NCI-H146 treated with DMSO at 0.1 percent for 48 hours (cell line): ENCODE results near the gene GNAS-AS1.

Source experiments
- DNase-seq: peaks from one replicate; lab custom pipeline; 2025; ENCODE audit not compliant: unreplicated experiment; lab: John Stamatoyannopoulos, UW

Gene GNAS-AS1

DNA sequence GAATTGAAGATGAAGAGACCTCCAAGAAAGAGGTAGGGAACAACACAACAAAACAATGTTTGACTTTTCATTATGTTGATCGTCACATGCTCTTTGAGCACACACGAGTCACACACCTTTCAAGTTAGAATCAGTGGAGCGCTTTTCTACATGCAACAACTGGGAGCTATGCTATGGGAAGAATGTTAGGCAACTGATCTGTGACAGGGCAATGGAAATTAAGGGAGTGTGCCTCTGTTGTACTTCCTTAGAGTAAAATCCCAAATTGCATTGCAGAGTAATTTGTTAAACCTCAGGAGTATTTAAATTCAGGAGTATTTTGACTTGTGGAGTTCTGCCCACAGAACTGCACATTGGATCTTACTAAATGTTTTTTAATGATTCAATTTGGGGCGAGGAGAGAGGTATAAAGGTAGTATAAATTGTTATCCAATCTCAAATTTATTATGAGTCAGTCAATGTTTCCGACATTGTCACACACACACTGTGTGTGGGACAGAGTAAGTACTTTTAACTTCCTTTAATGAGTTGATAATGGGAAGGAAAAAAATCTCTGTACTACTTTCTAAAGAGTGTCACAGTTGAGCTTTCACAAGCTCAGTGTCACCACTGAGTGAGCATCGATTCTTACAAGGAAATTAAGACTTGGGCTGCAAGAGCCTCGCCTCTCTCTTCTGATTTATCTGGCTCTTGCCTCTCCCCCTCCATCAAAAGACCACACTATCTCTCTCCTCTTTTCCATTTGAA lies 12.5 kb upstream of the GNAS-AS1 start:
- no peak for DNase-seq

DNA sequence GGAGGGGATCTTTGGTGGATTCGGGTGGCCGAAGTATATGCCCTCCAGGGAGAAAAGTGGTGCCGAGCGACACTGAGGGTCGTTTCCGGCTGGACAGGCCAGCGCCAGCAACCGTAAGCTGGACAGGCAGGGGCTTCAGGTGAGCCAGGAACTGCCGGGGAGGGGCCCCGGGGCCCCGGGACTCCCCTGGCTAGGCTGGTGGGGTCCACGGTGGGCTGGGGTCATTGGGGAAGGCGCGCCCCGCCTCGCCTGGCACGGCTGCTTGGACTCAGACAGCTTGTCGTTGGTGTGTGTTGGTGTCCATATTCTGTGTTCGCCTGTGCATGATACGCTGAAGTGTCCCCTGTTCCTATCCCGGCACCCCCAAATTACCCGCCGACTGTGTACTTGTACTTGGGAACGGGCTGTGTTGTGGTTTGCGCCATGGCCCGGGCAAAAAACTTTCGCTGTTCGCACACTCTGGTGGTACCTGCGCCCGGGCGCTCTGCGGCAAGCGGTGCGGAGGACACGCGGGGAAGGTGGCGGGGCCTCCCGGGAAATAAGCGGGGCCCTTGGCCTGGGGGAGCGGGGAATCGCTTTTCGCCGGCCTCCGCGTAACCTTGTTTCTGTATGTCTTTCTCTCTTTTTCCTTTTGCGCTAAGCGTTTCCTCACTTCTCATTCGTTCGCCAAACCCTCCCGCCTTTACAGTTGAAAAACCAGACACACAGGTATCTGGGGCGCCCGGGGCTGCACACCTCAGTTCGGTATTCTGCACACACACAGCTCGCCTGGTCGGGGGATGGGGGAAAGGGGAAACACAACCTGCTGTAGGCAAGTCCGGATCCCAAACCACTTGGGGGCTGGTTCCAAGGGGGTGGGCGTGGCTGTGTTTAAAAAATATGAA lies 5.0 kb upstream of the GNAS-AS1 start:
- no peak for DNase-seq

DNA sequence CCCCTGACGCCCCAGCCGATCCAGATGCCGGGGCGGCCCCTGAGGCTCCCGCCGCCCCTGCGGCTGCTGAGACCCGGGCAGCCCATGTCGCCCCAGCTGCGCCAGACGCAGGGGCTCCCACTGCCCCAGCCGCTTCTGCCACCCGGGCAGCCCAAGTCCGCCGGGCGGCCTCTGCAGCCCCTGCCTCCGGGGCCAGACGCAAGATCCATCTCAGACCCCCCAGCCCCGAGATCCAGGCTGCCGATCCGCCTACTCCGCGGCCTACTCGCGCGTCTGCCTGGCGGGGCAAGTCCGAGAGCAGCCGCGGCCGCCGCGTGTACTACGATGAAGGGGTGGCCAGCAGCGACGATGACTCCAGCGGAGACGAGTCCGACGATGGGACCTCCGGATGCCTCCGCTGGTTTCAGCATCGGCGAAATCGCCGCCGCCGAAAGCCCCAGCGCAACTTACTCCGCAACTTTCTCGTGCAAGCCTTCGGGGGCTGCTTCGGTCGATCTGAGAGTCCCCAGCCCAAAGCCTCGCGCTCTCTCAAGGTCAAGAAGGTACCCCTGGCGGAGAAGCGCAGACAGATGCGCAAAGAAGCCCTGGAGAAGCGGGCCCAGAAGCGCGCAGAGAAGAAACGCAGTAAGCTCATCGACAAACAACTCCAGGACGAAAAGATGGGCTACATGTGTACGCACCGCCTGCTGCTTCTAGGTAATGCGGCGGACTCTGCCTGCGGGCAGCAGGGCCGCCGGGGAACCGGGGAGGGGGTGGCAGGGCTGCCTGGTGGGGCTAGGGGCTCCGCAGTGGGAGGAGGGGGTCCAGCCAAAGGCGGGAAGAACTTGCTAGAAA lies 4.2 kb upstream of the GNAS-AS1 start:
- DNase-seq: no peak

DNA sequence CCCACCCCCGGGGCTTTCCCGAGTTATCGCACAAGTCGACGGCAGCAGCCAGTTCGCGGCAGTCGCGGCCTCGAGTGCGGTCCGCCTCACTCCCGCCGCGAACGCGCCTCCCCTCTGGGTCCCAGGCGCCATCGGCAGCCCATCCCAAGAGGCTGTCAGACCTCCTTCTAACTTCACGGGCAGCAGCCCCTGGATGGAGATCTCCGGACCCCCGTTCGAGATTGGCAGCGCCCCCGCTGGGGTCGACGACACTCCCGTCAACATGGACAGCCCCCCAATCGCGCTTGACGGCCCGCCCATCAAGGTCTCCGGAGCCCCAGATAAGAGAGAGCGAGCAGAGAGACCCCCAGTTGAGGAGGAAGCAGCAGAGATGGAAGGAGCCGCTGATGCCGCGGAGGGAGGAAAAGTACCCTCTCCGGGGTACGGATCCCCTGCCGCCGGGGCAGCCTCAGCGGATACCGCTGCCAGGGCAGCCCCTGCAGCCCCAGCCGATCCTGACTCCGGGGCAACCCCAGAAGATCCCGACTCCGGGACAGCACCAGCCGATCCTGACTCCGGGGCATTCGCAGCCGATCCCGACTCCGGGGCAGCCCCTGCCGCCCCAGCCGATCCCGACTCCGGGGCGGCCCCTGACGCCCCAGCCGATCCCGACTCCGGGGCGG lies 3.4 kb upstream of the GNAS-AS1 start:
- DNase-seq: no peak

DNA sequence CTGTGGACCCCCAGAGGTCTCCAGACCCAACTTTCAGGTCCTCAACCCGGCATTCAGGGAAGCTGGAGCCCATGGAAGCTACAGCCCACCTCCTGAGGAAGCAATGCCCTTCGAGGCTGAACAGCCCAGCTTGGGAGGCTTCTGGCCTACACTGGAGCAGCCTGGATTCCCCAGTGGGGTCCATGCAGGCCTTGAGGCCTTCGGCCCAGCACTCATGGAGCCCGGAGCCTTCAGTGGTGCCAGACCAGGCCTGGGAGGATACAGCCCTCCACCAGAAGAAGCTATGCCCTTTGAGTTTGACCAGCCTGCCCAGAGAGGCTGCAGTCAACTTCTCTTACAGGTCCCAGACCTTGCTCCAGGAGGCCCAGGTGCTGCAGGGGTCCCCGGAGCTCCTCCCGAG lies 2.8 kb upstream of the GNAS-AS1 start:
- no peak for DNase-seq

DNA sequence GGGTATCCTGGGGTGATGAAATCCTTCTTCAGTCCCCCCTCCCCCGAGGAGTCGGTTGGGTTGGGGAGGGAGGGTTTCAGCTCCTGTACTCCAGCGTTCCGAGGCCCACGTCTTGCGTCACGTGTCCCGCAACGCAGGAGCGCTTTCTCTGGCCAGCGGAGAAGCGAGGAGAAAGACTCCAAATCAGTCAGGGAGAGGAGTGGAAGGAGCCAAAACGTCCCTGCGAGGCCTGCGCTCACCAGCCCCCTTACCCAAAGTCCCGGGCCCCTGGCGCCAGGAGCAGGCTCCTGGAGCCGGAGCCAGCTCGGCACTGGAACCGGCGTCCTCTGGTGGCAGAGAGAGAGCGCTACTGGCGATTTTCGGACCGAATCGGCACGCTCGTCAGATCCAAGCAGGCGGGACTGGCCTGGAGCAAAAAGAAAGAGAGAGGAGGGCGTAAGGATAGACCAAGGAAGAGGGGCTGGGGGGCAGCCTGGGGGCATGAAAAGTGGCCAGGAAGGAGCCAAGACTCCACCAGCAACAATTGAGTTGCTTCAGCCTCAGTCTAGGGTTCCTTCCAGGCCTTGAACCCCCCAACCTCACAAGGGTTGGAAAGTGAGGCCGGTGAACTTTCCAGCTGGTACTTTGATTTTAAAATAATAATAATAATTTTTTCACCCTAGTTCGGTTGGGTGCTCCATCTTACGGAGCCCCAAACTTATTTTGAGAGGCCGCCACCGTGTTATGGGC lies 2.0 kb upstream of the GNAS-AS1 start, which contains the start of gene GNAS:
Gene GNAS (plus strand): TSS at position 174 of the 729 bp plus-strand sequence.
- no peak for DNase-seq

DNA sequence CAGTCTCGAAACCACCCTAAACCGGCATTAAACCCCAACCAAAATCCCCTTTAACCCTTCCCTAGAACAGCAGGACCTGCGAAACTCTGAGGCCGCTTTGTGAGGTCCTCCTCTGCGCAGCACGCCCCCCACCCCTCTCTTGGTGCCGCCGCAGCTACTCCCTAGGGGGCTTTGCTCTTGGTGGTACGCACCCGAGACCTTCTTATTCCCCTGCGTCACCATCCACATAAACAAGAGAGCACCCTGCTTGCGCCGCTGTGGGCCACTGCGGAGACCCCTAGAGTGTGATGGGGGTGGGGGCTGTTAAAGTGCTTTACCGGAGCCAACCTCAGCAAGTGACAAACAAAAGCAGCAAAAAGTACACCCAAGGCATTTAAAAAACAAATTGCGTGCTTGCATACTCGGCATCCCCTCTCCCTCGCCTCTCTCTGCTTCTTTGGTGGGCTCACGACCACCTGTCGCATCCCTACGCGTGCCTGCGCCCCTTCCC lies 1.3 kb upstream of the GNAS-AS1 start:
- DNase-seq: no peak

DNA sequence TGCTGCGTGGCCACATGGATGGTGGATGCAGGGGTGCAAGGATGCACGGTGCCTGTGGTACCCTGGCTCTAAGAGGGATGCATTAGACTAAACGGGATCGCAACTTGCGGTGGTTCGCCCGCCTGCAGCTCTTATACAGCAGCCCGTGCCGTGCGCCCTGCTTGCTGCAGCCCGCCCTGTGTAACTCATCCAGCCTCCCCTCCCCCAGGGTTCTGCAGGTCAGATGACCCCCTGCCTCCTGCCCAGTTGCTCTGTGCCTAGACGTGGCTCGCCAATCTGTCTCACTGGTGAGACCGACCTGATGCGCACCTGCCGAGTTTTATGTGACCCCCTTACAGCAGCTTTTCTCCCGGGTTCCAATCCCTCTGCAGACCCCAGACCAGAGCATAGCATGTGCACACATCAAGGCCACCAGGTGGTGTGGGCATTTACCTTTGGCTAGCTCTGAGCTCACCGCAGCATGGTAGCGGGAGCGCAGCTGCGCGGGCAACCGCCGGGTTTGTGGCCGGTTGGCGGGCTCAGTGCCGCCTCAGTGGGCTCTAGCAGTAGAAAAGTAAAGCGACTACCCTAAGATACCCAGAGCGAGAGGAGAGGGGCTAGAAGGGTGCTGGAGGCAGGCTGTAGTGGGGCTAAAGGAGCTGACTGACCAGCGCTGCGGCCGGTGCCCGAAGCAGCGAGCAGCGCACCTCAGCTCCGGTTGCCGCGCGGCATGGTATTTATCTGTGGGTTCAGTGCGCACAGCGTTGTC lies 693 bp upstream of the GNAS-AS1 start:
- DNase-seq: no peak

DNA sequence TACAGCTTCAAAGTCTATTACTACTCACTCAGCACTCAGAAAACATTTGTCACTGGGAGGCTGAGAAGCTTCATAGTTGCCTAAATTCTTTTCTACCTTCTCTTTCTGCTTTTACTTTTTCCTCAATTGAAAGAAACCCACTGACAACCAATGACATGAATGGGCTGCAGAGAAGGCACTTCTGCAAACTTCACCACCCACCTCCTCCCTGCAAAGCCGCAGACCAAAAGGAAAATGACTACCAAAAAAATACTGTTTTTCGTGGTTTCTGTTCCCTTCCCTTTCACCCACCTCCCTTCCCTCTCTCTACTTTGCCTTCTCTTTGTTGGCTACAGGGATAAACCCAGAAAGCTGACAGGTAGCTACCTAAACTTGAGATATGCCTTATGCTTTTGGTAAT lies 3.2 kb downstream of the GNAS-AS1 start:
- no peak for DNase-seq

DNA sequence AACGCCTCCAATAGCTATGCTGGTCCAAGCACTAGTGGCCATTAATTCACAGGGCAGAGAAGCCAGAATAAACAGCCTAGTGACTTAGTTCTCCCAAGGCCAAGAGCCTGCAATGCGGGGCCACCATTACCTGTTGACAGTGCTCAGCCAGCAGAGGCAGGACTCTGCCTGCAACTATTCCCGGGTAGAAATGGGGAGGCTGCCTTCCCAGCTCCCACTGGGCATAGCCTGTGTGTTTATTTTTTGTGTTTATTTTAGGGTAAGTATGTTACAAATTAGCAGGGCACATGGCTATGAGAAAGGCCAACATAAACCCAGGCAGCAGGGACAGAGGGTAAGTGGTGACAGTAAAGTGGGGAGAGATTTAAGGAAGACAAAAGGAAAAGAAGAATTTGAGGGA lies 5.0 kb downstream of the GNAS-AS1 start:
- DNase-seq: no peak

DNA sequence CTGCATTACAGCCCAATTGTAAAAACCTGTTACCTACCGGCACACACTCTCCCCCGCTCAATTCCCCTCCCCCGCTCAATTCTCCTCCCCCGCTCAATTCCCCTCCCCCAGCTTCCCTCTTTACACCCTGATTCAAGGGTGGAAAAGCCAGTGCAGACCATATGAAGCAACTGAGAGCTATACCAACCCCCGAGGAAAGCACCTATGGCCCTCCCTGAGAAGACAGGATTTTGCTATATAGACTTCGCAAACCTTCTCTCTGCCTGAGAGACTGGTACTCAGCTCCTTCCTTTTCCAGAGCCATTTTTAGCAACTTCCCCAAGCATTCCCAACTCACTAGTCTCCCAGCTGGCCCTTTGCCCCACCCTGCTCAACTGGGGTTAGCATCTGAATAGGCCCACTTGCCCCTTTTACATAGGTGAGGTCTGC lies 7.6 kb downstream of the GNAS-AS1 start:
- DNase-seq: no peak

DNA sequence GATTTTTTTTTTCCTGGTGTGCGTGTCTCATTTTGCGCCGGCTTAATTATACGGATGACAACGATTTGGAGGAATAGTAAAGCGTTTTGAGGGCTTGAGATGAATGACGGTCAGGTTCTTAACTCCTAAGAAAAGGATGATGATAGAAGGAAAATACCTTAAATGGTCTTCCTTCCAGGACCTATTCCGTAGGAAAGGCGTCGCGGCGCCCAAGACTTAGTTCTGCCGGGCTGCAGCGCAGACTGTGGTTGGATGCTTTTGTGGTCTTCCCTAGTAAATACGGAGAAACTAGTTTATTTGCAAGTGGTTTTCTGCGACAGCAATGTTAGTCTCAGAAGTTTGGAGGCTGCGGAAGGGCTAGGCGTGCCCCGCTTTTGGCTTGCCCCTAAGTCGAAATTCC lies 8.4 kb downstream of the GNAS-AS1 start:
- no peak for DNase-seq

DNA sequence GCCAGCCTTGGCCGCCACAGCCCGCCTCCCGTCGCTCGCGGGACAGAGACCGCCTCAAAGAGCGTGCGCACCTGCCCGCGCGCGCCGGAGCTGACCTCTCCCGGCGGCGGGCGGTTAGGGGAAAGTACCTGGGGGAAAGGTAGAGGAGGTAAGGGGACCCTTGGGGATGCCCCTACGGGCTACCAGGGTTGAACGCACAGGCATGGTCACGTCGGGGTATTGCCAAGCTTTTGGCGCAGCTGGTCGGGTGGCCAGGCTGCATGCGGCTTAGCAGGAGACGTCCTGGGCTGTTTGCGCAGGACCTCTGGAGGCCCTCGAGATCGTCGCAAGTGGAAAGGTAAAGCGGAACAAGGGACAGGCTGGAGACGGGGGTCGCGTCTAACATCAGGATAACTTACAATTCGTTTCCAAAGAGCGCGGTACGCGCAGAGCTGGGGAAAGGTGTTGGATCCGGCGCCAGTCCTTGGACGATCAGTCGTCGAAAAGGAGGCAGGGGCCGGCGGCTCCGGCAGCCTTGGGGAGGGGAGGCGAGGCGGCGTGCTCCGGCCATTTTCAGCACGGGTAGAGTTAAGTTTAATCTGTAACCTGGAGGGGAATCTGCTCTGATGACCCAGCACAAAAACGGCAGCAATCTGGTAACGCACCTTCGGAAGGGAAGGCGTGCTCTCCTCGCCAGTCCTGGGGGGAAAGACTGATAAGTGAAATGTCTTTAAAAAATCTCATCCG lies 9.0 kb downstream of the GNAS-AS1 start:
- no peak for DNase-seq

DNA sequence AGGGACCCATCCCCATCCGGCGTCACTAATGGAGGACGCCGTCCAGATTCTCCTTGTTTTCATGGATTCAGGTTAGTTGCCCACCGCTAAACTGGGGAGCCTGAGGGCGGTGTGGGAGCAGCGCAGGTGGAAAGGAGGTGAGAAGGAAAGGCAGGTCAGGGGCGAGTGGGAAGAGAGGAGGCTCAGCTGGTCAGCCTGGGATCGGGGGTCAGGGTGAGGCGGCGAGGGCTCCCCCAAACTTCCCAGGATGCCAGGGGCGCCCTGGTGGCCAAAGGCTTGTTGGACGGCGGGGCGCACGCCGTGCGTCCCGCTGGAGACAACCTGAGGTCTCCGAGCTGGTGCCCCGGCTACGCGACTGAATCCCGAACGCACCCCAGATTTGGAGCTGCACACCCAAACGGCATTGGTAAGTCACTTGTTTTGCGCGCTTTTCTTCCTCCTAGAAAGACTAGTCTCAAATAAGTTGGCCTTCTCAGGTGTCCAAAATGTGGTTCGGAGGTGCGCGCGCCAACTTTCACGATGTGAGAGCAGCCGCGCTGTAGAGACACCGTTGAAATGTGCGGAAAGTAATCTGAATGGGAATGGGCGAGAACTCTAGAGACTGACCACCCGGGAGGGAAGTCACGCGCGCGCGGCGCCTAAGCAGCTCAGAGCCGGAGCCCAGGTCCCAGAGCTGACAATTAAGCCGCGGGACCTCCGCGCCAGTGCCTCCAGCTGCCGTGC lies 9.7 kb downstream of the GNAS-AS1 start:
- DNase-seq: no peak

DNA sequence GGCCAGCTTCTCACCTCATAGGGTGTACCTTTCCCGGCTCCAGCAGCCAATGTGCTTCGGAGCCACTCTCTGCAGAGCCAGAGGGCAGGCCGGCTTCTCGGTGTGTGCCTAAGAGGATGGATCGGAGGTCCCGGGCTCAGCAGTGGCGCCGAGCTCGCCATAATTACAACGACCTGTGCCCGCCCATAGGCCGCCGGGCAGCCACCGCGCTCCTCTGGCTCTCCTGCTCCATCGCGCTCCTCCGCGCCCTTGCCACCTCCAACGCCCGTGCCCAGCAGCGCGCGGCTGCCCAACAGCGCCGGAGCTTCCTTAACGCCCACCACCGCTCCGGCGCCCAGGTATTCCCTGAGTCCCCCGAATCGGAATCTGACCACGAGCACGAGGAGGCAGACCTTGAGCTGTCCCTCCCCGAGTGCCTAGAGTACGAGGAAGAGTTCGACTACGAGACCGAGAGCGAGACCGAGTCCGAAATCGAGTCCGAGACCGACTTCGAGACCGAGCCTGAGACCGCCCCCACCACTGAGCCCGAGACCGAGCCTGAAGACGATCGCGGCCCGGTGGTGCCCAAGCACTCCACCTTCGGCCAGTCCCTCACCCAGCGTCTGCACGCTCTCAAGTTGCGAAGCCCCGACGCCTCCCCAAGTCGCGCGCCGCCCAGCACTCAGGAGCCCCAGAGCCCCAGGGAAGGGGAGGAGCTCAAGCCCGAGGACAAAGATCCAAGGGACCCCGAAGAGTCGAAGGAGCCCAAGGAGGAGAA lies 10.5 kb downstream of the GNAS-AS1 start:
- no peak for DNase-seq

DNA sequence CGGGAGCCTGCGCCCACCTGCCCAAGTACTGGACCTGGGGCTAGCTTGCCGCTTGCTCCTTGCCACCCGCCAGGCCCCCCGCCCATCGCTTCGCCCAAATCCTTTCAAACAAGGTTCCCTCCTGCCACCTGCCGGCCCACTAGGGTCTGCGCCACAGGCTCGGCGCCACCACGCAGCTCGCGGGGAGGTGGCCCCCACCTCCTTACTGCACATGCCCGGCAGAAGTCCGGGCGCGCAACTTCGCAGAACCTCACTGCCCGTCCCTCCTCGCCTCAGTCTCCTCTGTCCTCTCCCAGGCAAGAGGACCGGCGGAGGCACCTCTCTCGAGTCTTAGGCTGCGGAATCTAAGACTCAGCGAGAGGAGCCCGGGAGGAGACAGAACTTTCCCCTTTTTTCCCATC lies 11.2 kb downstream of the GNAS-AS1 start:
- no peak for DNase-seq

DNA sequence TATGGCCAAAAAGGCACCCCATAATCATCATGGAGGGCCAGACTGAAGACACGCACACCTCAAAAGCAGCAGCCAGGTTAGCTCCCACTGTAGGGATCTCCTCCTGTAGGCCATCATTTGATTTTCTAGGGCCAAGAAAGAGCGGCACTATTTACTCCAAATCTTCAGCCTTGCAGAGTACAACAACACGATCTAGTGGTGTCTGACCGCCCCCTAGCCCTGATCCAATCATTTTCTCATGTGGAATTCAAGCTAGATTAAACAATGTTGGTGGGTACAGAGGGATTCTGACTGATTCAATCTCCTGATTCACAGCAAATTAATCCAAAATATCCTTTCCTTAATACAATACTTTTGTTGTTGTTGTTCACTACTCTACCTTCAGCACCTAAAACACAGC lies 12.5 kb downstream of the GNAS-AS1 start:
- DNase-seq: no peak
